GM12878 (cell line): ENCODE measurements around the gene NDUFV1. TPM values are rescaled to one million over a fixed set of nuclear protein-coding genes. Genes with fewer than 3 reads are reported as not detected.

Source experiments
- BHLHE40 ChIP-seq, 2 experiments: fragments of 450-650 bp in 1 of 2; IDR thresholded peaks; 2 replicates each; pipeline ENCODE4 v1.6.1; 2011 to 2017; ENCODE audit warnings: low read depth in 2 of 2, borderline replicate concordance in 1 of 2, improper control_type of control experiment in 1 of 2, low read length in 1 of 2, mild to moderate bottlenecking in 1 of 2
- EP300 ChIP-seq, 2 experiments: fragments of 150-350 bp in 1 of 2; IDR thresholded peaks; 2 replicates each; pipeline ENCODE4 v1.6.1; 2011 to 2012; ENCODE audit warnings: low read depth in 2 of 2, low read length in 2 of 2, borderline replicate concordance in 1 of 2, improper control_type of control experiment in 1 of 2, inconsistent platforms in 1 of 2; ENCODE audit not compliant: control insufficient read depth in 1 of 2
- IKZF1 ChIP-seq: fragments of 450-650 bp; conservative IDR thresholded peaks from 2 replicates; pipeline ENCODE4 v1.6.1; 2017; ENCODE audit warnings: antibody characterized with exemption, mild to moderate bottlenecking
- KLF5 ChIP-seq: fragments of 450-650 bp; IDR thresholded peaks from 2 replicates; pipeline ENCODE4 v1.6.1; 2014; ENCODE audit warnings: mild to moderate bottlenecking; ENCODE audit not compliant: partially characterized antibody
- MYC ChIP-seq: IDR thresholded peaks from 2 replicates; pipeline ENCODE4 v1.6.1; 2011; ENCODE audit warnings: mild to moderate bottlenecking, low read length, moderate library complexity, inconsistent platforms; ENCODE audit not compliant: insufficient read depth, insufficient replicate concordance, insufficient read length, severe bottlenecking
- NR2C1 ChIP-seq: fragments of 450-650 bp; IDR thresholded peaks from 2 replicates; pipeline ENCODE4 v1.6.1; 2017; ENCODE audit warnings: antibody characterized with exemption, mild to moderate bottlenecking, moderate library complexity
- PAX8 ChIP-seq: fragments of 450-650 bp; IDR thresholded peaks from 2 replicates; pipeline ENCODE4 v1.6.1; 2017; ENCODE audit warnings: mild to moderate bottlenecking, moderate library complexity
- RELA ChIP-seq: fragments of 450-650 bp; IDR thresholded peaks from 2 replicates; pipeline ENCODE4 v1.8.0; 2014; ENCODE audit warnings: borderline replicate concordance; ENCODE audit not compliant: partially characterized antibody
- RUNX3 ChIP-seq: IDR thresholded peaks from 2 replicates; pipeline ENCODE4 v1.6.1; 2012; ENCODE audit warnings: low read length, inconsistent platforms
- SIX5 ChIP-seq: IDR thresholded peaks from 2 replicates; pipeline ENCODE4 v1.6.1; 2011; ENCODE audit warnings: mild to moderate bottlenecking, low read depth, low read length, moderate library complexity; ENCODE audit not compliant: severe bottlenecking
- SUZ12 ChIP-seq: fragments of 200-600 bp; sonication (generic); IDR thresholded peaks from one replicate; pipeline ENCODE4 v1.6.1; 2018; ENCODE audit warnings: antibody characterized with exemption, mild to moderate bottlenecking; ENCODE audit not compliant: unreplicated experiment
- TARDBP ChIP-seq: IDR thresholded peaks from 2 replicates; pipeline ENCODE4 v1.6.1; 2016; ENCODE audit warnings: borderline replicate concordance
- USF2 ChIP-seq: IDR thresholded peaks from 2 replicates; pipeline ENCODE4 v1.6.1; 2011; ENCODE audit warnings: low read depth, low read length, improper control_type of control experiment, borderline replicate concordance
- YY1 ChIP-seq: IDR thresholded peaks from 2 replicates; pipeline ENCODE4 v1.6.1; 2011; ENCODE audit warnings: low read depth, mild to moderate bottlenecking, low read length
- polyA plus RNA-seq, 11 experiments: library from polyadenylated mRNA; depleted of rRNA in 4 of 11; unstranded in 6 of 11; stranded (reverse) in 5 of 11; fragments of >200 nt; fragmentation: Nextera tagmentation in 4 of 11; fragmentation: Illumina TruSeq in 1 of 11; extraction: Ambion mirVana in 4 of 11; extraction: Trizol in 1 of 11; gene quantifications; 1 replicate in 1 of 11; 2 replicates in 10 of 11; pipeline versions ENCODE4 v1.2.1 to v1.2.3, GENCODE V29; 2011 to 2016; ENCODE audit warnings: inconsistent platforms in 2 of 11, missing spikeins in 2 of 11, low read depth in 1 of 11
- total RNA-seq, 4 experiments: library from RNA; depleted of rRNA in 3 of 4; stranded (reverse); fragments of >200 nt in 3 of 4; fragmentation: Illumina TruSeq in 1 of 4; extraction: Trizol in 1 of 4; gene quantifications; 2 replicates each; pipeline versions ENCODE4 v1.2.1 to v1.2.3, GENCODE V29; 2013 to 2021
- TF ChIP-seq, protein P1 (sequence below): fragments of 450-650 bp; IDR thresholded peaks from 2 replicates; pipeline ENCODE4 v1.6.1; 2017; ENCODE audit warnings: low read depth, mild to moderate bottlenecking, moderate library complexity
- TF ChIP-seq, protein P2 (sequence below): IDR thresholded peaks from 2 replicates; pipeline ENCODE4 v1.6.1; 2012; ENCODE audit warnings: low read depth, low read length, improper control_type of control experiment
- TF ChIP-seq, protein P3 (sequence below): IDR thresholded peaks from 2 replicates; pipeline ENCODE4 v1.6.1; 2011; ENCODE audit warnings: mild to moderate bottlenecking, low read depth, low read length, moderate library complexity; ENCODE audit not compliant: insufficient replicate concordance
- TF ChIP-seq, protein P4 (sequence below): fragments of 450-650 bp; IDR thresholded peaks from 2 replicates; pipeline ENCODE4 v1.6.1; 2018; ENCODE audit warnings: borderline replicate concordance, mild to moderate bottlenecking; ENCODE audit not compliant: partially characterized antibody
- TF ChIP-seq, protein P5 (sequence below): IDR thresholded peaks from 2 replicates; pipeline ENCODE4 v1.6.1; 2011; ENCODE audit warnings: borderline replicate concordance, low read depth, mild to moderate bottlenecking, moderate library complexity, mixed read lengths, low read length; ENCODE audit not compliant: insufficient read depth; ENCODE audit errors: extremely low read length

NDUFV1 gene
- total and polyA plus RNA-seq, 10 of the 15 experiments (the other 5 are each of a cell fraction or from before 2014, with no cell fraction given): 8.2 to 380 (median 231) TPM

DNA sequence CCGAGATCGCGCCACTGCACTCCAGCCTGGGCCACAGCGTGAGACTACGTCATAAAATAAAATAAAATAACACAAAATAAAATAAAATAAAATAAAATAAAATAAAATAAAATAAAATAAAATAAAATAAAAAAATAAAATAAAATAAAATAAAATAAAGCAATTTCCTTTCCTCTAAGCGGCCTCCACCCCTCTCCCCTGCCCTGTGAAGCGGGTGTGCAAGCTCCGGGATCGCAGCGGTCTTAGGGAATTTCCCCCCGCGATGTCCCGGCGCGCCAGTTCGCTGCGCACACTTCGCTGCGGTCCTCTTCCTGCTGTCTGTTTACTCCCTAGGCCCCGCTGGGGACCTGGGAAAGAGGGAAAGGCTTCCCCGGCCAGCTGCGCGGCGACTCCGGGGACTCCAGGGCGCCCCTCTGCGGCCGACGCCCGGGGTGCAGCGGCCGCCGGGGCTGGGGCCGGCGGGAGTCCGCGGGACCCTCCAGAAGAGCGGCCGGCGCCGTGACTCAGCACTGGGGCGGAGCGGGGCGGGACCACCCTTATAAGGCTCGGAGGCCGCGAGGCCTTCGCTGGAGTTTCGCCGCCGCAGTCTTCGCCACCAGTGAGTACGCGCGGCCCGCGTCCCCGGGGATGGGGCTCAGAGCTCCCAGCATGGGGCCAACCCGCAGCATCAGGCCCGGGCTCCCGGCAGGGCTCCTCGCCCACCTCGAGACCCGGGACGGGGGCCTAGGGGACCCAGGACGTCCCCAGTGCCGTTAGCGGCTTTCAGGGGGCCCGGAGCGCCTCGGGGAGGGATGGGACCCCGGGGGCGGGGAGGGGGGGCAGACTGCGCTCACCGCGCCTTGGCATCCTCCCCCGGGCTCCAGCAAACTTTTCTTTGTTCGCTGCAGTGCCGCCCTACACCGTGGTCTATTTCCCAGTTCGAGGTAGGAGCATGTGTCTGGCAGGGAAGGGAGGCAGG lies 23.2 kb upstream of the NDUFV1 start, which contains the start of gene GSTP1 (continued):
- TF ChIP-seq, protein P1, sequence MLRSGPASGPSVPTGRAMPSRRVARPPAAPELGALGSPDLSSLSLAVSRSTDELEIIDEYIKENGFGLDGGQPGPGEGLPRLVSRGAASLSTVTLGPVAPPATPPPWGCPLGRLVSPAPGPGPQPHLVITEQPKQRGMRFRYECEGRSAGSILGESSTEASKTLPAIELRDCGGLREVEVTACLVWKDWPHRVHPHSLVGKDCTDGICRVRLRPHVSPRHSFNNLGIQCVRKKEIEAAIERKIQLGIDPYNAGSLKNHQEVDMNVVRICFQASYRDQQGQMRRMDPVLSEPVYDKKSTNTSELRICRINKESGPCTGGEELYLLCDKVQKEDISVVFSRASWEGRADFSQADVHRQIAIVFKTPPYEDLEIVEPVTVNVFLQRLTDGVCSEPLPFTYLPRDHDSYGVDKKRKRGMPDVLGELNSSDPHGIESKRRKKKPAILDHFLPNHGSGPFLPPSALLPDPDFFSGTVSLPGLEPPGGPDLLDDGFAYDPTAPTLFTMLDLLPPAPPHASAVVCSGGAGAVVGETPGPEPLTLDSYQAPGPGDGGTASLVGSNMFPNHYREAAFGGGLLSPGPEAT: 0 out of 2 replicates have a peak, but pooled peaks have one; percentile 23
- TF ChIP-seq BHLHE40 (IDR thresholded peaks at IDR 0.05; ENCODE audit: borderline replicate concordance in 1 of 2, low read depth in 2 of 2, low read length in 1 of 2) (peak; percentile 31 to 79; a peak in 3 of 4 replicates), SIX5 (no peak), YY1 (no peak), MYC (no peak), EP300 (IDR thresholded peaks at IDR 0.05; ENCODE audit: borderline replicate concordance in 1 of 2, control insufficient read depth in 1 of 2, low read depth in 2 of 2, low read length in 2 of 2) (no peak), USF2 (no peak), TARDBP (no peak), KLF5 (peak; percentile 19), SUZ12 (no peak), PAX8 (no peak), IKZF1 (peak; percentile 94), RUNX3 (peak; percentile 60; the same call in 1 of the 2 replicates), NR2C1 (no peak), RELA (no peak)
- TF ChIP-seq, protein P2, sequence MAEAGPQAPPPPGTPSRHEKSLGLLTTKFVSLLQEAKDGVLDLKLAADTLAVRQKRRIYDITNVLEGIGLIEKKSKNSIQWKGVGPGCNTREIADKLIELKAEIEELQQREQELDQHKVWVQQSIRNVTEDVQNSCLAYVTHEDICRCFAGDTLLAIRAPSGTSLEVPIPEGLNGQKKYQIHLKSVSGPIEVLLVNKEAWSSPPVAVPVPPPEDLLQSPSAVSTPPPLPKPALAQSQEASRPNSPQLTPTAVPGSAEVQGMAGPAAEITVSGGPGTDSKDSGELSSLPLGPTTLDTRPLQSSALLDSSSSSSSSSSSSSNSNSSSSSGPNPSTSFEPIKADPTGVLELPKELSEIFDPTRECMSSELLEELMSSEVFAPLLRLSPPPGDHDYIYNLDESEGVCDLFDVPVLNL: no peak
- TF ChIP-seq, protein P3, sequence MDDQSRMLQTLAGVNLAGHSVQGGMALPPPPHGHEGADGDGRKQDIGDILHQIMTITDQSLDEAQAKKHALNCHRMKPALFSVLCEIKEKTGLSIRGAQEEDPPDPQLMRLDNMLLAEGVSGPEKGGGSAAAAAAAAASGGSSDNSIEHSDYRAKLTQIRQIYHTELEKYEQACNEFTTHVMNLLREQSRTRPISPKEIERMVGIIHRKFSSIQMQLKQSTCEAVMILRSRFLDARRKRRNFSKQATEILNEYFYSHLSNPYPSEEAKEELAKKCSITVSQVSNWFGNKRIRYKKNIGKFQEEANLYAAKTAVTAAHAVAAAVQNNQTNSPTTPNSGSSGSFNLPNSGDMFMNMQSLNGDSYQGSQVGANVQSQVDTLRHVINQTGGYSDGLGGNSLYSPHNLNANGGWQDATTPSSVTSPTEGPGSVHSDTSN: no peak
- TF ChIP-seq, protein P4, sequence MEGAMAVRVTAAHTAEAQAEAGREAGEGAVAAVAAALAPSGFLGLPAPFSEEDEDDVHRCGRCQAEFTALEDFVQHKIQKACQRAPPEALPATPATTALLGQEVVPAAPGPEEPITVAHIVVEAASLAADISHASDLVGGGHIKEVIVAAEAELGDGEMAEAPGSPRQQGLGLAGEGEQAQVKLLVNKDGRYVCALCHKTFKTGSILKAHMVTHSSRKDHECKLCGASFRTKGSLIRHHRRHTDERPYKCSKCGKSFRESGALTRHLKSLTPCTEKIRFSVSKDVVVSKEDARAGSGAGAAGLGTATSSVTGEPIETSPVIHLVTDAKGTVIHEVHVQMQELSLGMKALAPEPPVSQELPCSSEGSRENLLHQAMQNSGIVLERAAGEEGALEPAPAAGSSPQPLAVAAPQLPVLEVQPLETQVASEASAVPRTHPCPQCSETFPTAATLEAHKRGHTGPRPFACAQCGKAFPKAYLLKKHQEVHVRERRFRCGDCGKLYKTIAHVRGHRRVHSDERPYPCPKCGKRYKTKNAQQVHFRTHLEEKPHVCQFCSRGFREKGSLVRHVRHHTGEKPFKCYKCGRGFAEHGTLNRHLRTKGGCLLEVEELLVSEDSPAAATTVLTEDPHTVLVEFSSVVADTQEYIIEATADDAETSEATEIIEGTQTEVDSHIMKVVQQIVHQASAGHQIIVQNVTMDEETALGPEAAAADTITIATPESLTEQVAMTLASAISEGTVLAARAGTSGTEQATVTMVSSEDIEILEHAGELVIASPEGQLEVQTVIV: no peak
- TF ChIP-seq, protein P5, sequence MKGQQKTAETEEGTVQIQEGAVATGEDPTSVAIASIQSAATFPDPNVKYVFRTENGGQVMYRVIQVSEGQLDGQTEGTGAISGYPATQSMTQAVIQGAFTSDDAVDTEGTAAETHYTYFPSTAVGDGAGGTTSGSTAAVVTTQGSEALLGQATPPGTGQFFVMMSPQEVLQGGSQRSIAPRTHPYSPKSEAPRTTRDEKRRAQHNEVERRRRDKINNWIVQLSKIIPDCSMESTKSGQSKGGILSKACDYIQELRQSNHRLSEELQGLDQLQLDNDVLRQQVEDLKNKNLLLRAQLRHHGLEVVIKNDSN: no peak
